DOHH2 (cell line): Measurements from ENCODE around the gene SPRR2G.
"Not testable (repeated sequence)": the region's sequence is repeated elsewhere in the genome, so short reads cannot be mapped to it uniquely, and the experiment has no call there.

Source experiments
- H3F3A ChIP-seq: fragments of 200-600 bp; sonication (generic), shearing (Covaris generic); 2 replicates; pipeline ENCODE4 v1.6.0; 2016; ENCODE audit warnings: antibody characterized with exemption, mild to moderate bottlenecking; ENCODE audit not compliant: control insufficient read depth, insufficient read depth
- H3K27ac ChIP-seq: fragments of 200-600 bp; sonication (generic); 2 replicates; pipeline ENCODE4 v1.5.1; 2014; ENCODE audit warnings: low read depth, mild to moderate bottlenecking, low read length, moderate library complexity
- H3K27me3 ChIP-seq: fragments of 200-600 bp; sonication (generic); 2 replicates; pipeline ENCODE4 v1.6.1; 2014; ENCODE audit warnings: mild to moderate bottlenecking, low read length, mixed read lengths; ENCODE audit not compliant: control insufficient read depth
- H3K36me3 ChIP-seq: fragments of 200-600 bp; sonication (generic); 2 replicates; pipeline ENCODE4 v1.6.1; 2014; ENCODE audit warnings: mild to moderate bottlenecking, low read length, moderate library complexity, mixed read lengths; ENCODE audit not compliant: control insufficient read depth
- H3K4me1 ChIP-seq: fragments of 200-600 bp; sonication (generic); 2 replicates; pipeline ENCODE4 v1.6.1; 2014; ENCODE audit warnings: mild to moderate bottlenecking, low read length, mixed read lengths; ENCODE audit not compliant: control insufficient read depth
- H3K4me2 ChIP-seq: fragments of 200-600 bp; sonication (generic); 2 replicates; pipeline ENCODE4 v1.6.0; 2014; ENCODE audit warnings: mild to moderate bottlenecking, low read length, moderate library complexity
- H3K4me3 ChIP-seq: fragments of 200-600 bp; sonication (generic); 2 replicates; pipeline ENCODE4 v1.5.1; 2014; ENCODE audit warnings: mild to moderate bottlenecking, low read length, mixed read lengths
- H3K79me2 ChIP-seq: fragments of 200-600 bp; sonication (generic); 2 replicates; pipeline ENCODE4 v1.6.1; 2014; ENCODE audit warnings: mild to moderate bottlenecking, low read length, mixed read lengths; ENCODE audit not compliant: control insufficient read depth
- H3K9me2 ChIP-seq: fragments of 200-600 bp; sonication (generic); replicated peaks from 2 replicates; pipeline ENCODE4 v1.6.1; 2014; ENCODE audit warnings: mild to moderate bottlenecking, low read length, mixed read lengths; ENCODE audit not compliant: control insufficient read depth
- H3K9me3 ChIP-seq: fragments of 200-600 bp; sonication (generic); 2 replicates; pipeline ENCODE4 v1.6.1; 2014; ENCODE audit warnings: antibody characterized with exemption, low read length, mixed read lengths; ENCODE audit not compliant: control insufficient read depth, insufficient read depth
- H4K20me1 ChIP-seq: fragments of 200-600 bp; sonication (generic); 2 replicates; pipeline ENCODE4 v1.6.0; 2014; ENCODE audit warnings: low read depth, mild to moderate bottlenecking, antibody characterized with exemption, low read length, moderate library complexity; ENCODE audit not compliant: control insufficient read depth, insufficient read depth
- CTCF ChIP-seq: fragments of 200-600 bp; sonication (generic); IDR thresholded peaks from one replicate; pipeline ENCODE4 v1.5.1; 2014; ENCODE audit warnings: antibody characterized with exemption, mild to moderate bottlenecking, low read depth, low read length; ENCODE audit not compliant: poor library complexity, severe bottlenecking
- EZH2phosphoT487 ChIP-seq: fragments of 200-600 bp; sonication (generic); IDR thresholded peaks from 2 replicates; pipeline ENCODE4 v1.6.1; 2017; ENCODE audit warnings: borderline replicate concordance, mild to moderate bottlenecking, antibody characterized with exemption, low read length, moderate library complexity, mixed read lengths

SPRR2G gene

GRCh38 chr1:153125536-153125935, 25.2 kb downstream of the SPRR2G start:
- H3K79me2 ChIP-seq, result no peaks in the 10 kb centered on the region
- no peaks in the 10 kb centered on the region for H3K27me3 ChIP-seq
- no peaks in the 10 kb centered on the region for H3K9me3 ChIP-seq
- no peaks in the 10 kb centered on the region for H3F3A ChIP-seq
- no peak overlapping the region for H3K27ac ChIP-seq
- H3K4me2 ChIP-seq, result no peak overlapping the region
- no peak for TF ChIP-seq CTCF
- TF ChIP-seq EZH2phosphoT487, result no peak
- H3K4me3 ChIP-seq, result no peak overlapping the region
- H3K36me3 ChIP-seq, result no peaks in the 10 kb centered on the region
- H3K4me1 ChIP-seq, result no peaks in the 10 kb centered on the region
- no peaks in the 10 kb centered on the region for H4K20me1 ChIP-seq
- no peaks in the 10 kb centered on the region for H3K9me2 ChIP-seq

- not testable (repeated sequence) for H3K27ac ChIP-seq
These were observed 26.9 kb downstream of the SPRR2G start for GRCh38 chr1:153123793-153124192.

GRCh38 chr1:153122831-153123421, 27.8 kb downstream of the SPRR2G start:
- Histone ChIP-seq H3K27ac (no peak overlapping the region), H3K9me3 (no peaks in the 10 kb centered on the region), H3F3A (no peaks in the 10 kb centered on the region), H3K79me2 (no peaks in the 10 kb centered on the region), H3K36me3 (no peaks in the 10 kb centered on the region), H3K4me2 (no peak overlapping the region), H3K4me3 (no peak overlapping the region), H4K20me1 (no peaks in the 10 kb centered on the region), H3K9me2 (no peaks in the 10 kb centered on the region), H3K4me1 (no peaks in the 10 kb centered on the region), H3K27me3 (no peaks in the 10 kb centered on the region)
- no peak for TF ChIP-seq CTCF
- TF ChIP-seq EZH2phosphoT487, result no peak

More at GRCh38 chr1:153123793-153124192, 26.9 kb downstream of the SPRR2G start:
- H3K4me1 ChIP-seq, H3K27me3 ChIP-seq, H3K79me2 ChIP-seq, H3K9me3 ChIP-seq, H3K4me2 ChIP-seq, H3K36me3 ChIP-seq, H4K20me1 ChIP-seq, H3K9me2 ChIP-seq, H3K4me3 ChIP-seq, H3F3A ChIP-seq: not testable (repeated sequence)

- Histone ChIP-seq H3K4me1 (no peaks in the 10 kb centered on the region), H3K36me3 (no peaks in the 10 kb centered on the region), H3K4me2 (no peak overlapping the region), H3K27ac (no peak overlapping the region), H4K20me1 (no peaks in the 10 kb centered on the region), H3K9me3 (no peaks in the 10 kb centered on the region), H3K9me2 (no peaks in the 10 kb centered on the region; the same call in 1 of the 2 replicates), H3K79me2 (no peaks in the 10 kb centered on the region), H3F3A (no peaks in the 10 kb centered on the region), H3K4me3 (no peak overlapping the region), H3K27me3 (0 out of 2 replicates have a peak, but pooled peaks cover 2% of the 10 kb centered on the region)
- TF ChIP-seq EZH2phosphoT487 (no peak), CTCF (no peak)
These were observed 29.7 kb downstream of the SPRR2G start for GRCh38 chr1:153120945-153121344.
